ENCODE results near the gene FGD3.
A peak's percentile ranks its signal among the peaks of the same experiment; 100 is the strongest.

The FGD3 gene

DNA sequence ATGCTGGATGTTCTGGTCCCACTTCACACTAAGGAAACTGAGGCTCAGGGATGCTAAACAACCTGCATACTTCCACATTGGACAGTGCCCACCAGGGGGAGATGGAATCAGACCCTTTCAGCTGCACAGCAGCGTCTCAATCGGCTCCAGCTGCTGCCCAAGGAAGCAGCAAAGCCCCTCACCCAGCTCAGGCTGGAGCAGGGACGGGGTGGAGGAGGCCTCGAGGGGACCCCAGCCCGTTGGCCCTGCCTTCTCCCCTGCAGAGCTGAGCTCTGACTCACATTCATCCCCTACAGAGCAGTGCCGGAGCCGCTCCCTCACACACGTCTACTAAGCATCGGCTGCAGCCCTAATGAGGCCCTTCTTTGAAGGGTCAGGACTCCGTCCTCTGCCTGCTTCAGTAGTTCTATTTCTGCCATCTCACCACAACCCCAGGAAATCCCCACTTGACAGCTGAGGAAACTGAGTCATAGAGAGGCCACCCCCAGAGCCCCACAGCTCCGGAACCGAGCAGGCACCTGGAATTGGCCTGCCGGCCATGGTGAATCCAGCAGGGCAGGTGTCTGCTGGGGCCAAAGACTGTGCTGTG is 89.7 kb downstream of the FGD3 start:
- Histone ChIP-seq H3K36me3 (ENCODE audit: control insufficient read depth, low read length) (no peaks in the 10 kb centered on the region), H4K20me1 (ENCODE audit: control insufficient read depth, insufficient read depth, low read depth, low read length) (no peaks in the 10 kb centered on the region), H3K4me1 (ENCODE audit: control insufficient read depth, low read length) (peaks cover 26% of the 10 kb centered on the region), H3K9me2 (replicated peaks; ENCODE audit: control insufficient read depth, low read length) (no peaks in the 10 kb centered on the region), H3K27ac (ENCODE audit: low read depth, low read length) (no peak overlapping the region), H3K9me3 (ENCODE audit: control insufficient read depth, insufficient read depth, low read length) (no peaks in the 10 kb centered on the region), H3K4me3 (ENCODE audit: low read length) (no peak overlapping the region), H3F3A (ENCODE audit: control insufficient read depth, insufficient read depth) (no peaks in the 10 kb centered on the region), H3K79me2 (ENCODE audit: control insufficient read depth, low read length) (no peaks in the 10 kb centered on the region), H3K27me3 (ENCODE audit: control insufficient read depth, low read length) (no peaks in the 10 kb centered on the region), H3K4me2 (ENCODE audit: low read length) (no peak overlapping the region)
- TF ChIP-seq CTCF (IDR thresholded peaks at IDR 0.05; ENCODE audit: low read depth, low read length, poor library complexity, severe bottlenecking), result peak; percentile 24
- no peak for TF ChIP-seq EZH2phosphoT487 (IDR thresholded peaks at IDR 0.05; ENCODE audit: borderline replicate concordance, low read length)

GRCh38 chr9:93037476-93037971 is 90.2 kb downstream of the FGD3 start:
- Histone ChIP-seq H3K27ac (ENCODE audit: low read depth, low read length) (no peak overlapping the region), H3K4me1 (ENCODE audit: control insufficient read depth, low read length) (peaks cover 26% of the 10 kb centered on the region), H3K9me3 (ENCODE audit: control insufficient read depth, insufficient read depth, low read length) (no peaks in the 10 kb centered on the region), H3K4me2 (ENCODE audit: low read length) (no peak overlapping the region), H3K36me3 (ENCODE audit: control insufficient read depth, low read length) (no peaks in the 10 kb centered on the region), H3F3A (ENCODE audit: control insufficient read depth, insufficient read depth) (no peaks in the 10 kb centered on the region), H3K79me2 (ENCODE audit: control insufficient read depth, low read length) (no peaks in the 10 kb centered on the region), H4K20me1 (ENCODE audit: control insufficient read depth, insufficient read depth, low read depth, low read length) (no peaks in the 10 kb centered on the region), H3K27me3 (ENCODE audit: control insufficient read depth, low read length) (no peaks in the 10 kb centered on the region), H3K9me2 (replicated peaks; ENCODE audit: control insufficient read depth, low read length) (no peaks in the 10 kb centered on the region), H3K4me3 (ENCODE audit: low read length) (no peak overlapping the region)
- TF ChIP-seq CTCF (IDR thresholded peaks at IDR 0.05; ENCODE audit: low read depth, low read length, poor library complexity, severe bottlenecking) (no peak), EZH2phosphoT487 (IDR thresholded peaks at IDR 0.05; ENCODE audit: borderline replicate concordance, low read length) (no peak)

DNA sequence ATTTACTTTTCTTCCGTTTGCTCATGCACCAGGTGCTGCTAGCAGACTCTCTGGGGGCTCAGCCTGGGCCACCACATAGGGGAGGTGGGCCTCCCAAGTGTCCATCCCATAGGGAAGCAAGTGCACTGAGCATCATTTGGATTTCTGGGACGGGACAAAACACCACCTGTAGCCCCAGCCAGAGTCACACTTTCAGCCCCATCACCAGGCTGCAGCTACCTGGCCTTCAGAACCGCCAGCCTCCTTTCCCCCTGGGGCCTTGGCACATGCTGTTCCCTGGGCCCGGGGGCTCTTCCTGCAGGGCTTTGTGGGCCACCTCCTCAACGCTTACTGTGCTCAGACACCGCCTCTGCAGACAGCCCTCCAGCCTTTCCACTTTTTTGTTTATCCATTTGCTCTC is 91.6 kb downstream of the FGD3 start:
- Histone ChIP-seq H3K4me1 (ENCODE audit: control insufficient read depth, low read length) (peaks cover 13% of the 10 kb centered on the region), H3K4me2 (ENCODE audit: low read length) (no peak overlapping the region), H3K27me3 (ENCODE audit: control insufficient read depth, low read length) (no peaks in the 10 kb centered on the region), H3K9me2 (replicated peaks; ENCODE audit: control insufficient read depth, low read length) (no peaks in the 10 kb centered on the region), H3K9me3 (ENCODE audit: control insufficient read depth, insufficient read depth, low read length) (no peaks in the 10 kb centered on the region), H3K4me3 (ENCODE audit: low read length) (no peak overlapping the region), H3K36me3 (ENCODE audit: control insufficient read depth, low read length) (no peaks in the 10 kb centered on the region), H3K27ac (ENCODE audit: low read depth, low read length) (no peak overlapping the region), H4K20me1 (ENCODE audit: control insufficient read depth, insufficient read depth, low read depth, low read length) (no peaks in the 10 kb centered on the region), H3K79me2 (ENCODE audit: control insufficient read depth, low read length) (no peaks in the 10 kb centered on the region), H3F3A (ENCODE audit: control insufficient read depth, insufficient read depth) (no peaks in the 10 kb centered on the region)
- TF ChIP-seq EZH2phosphoT487 (IDR thresholded peaks at IDR 0.05; ENCODE audit: borderline replicate concordance, low read length) (no peak), CTCF (IDR thresholded peaks at IDR 0.05; ENCODE audit: low read depth, low read length, poor library complexity, severe bottlenecking) (no peak)
